HG02981 (cell line): ENCODE results near the gene MPI.
"Not testable (repeated sequence)": the region's sequence is repeated elsewhere in the genome, so short reads cannot be mapped to it uniquely, and the experiment has no call there.

Source experiments
- ATAC-seq: cut with Tn5 transposase; IDR thresholded peaks from one replicate; pipeline ENCODE4 v1.9.1; 2021; ENCODE audit warnings: mild to moderate bottlenecking, moderate library complexity; ENCODE audit not compliant: unreplicated experiment

MPI gene

DNA sequence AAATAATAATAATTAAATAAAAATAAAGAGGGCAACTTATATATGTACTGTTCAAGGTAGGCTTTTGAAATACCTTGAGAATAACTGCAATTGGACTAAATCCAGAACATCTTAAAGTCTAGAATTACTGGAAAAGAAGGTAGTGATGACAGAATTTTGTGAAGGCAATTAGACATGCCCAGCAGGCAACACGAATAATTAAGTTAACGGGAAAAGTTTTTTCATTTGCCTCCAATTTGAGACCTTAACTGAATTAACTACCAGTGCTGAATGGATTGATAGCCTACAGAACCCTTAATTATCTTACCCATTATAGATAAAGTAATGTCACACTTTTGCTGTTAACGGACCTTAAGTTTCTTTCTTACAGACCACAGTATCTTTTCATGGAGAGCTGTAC, 34.7 kb downstream of the MPI start:
- ATAC-seq = no peak

DNA sequence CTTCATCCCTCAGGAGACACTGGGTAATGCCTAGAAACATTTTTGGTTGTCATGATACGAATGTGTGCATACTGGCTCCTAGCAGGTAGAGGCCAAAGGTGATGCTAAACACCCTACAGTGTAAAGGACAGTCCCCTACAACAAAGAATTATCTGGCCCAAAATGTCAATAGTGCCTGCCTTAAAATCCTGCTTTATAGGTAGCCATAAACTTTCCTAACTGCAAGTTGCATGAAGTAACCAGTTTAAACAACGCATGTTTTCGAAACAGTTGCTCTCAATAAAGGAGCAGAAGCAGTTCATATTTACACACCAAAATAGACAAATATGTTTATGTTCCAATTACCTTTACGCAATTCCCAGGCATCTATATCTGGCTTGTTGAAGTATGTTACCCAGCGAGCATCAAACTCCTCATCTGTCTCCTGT, 38.9 kb downstream of the MPI start:
- no peak for ATAC-seq

DNA sequence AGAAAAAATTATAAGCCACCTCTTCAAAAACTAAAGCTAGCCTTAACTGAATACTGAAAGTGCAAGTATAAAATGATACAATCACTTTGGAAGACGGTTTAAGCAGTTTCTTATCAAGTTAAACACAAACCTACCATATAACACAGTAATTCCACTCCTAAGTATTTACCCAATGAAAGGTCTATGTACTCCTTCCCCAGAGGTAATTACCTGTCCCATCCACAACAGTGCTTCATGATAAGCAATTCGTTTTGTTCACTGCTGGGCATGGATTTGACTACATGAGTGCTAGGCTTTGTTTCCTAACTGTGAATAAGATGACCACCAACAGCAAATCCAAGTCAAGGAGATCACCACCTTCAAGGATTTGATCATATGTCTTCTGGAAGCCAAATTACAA, 43.7 kb downstream of the MPI start:
- no peak for ATAC-seq

DNA sequence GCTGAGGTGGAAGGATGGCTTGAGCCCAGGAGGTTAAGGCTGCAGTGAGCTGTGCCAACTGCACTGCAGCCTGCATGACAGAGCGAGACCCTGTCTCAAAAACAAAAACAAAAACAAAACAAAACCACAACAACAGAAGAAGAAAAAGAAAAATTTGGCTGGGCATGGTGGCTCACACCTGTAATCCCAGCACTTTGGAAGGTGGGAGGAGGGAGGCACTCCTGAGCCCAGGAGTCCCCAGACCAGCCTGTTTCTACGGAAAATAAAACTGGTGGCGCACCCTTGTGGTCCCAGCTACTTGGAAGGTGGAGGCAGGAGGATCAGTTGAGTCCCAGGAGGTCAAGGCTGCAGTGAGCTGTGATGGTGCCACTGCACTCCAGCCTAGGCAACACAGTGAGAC, 45.4 kb downstream of the MPI start:
- not testable (repeated sequence) for ATAC-seq

DNA sequence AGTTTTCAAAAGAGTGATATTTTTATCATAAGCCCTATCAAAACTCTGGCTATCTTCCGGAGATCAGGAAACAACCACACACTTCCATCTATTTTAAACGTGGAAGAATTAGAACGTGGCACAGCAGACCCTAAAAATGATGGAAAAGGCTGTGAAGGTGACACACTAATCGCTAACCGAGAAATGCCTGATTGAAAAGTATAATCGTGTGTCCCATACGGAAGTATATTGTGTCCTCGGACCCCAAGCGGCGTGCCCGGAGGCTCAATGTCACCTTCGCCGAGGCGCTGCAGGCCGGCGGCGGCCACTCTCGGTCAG, 47.4 kb downstream of the MPI start:
- ATAC-seq = no peak

DNA sequence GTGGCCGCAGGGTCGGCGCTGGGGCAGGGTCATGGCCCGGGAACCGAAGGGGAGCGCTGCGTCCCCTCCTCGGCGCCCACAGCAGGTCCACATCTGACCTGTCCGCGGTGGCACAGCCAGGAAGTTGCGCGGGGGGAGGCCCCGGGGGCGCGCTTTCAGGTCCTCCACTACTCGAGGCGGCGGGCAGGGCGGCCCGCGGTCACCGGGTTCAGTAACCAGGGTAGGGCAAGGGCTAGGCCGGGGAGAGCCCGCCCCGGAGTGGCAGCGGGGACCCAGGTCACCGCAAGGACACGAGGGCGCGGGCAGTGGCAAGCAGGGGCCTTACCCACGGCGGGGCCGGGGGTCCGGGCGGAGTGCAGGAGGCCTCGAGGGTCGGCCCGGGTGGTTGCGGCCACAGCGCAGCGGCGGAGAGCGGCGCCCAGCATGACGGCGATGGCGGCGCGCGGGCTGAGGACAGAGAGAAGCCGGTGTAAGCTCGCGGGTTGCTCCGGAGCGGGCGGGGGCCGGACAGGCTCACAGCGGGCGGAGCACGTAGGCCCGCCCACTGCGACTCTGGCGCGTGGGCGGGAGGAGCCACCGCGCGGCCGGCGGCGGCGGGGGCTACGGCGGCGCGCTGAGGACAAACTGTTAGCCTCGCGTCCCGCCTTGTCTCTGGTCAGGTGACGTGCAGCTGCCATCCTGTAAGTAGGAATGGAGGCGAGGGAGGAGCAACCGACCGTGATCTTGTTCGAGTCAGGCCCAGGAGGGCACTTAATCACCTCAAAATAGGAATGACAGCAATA, 47.9 kb downstream of the MPI start, which contains the start of gene COX5A:
Gene COX5A, minus strand, starts transcription at position 484 of the 782 bp plus-strand sequence. Its CDS starts 59 bp downstream, at position 425.
- ATAC-seq = peak; percentile 89

DNA sequence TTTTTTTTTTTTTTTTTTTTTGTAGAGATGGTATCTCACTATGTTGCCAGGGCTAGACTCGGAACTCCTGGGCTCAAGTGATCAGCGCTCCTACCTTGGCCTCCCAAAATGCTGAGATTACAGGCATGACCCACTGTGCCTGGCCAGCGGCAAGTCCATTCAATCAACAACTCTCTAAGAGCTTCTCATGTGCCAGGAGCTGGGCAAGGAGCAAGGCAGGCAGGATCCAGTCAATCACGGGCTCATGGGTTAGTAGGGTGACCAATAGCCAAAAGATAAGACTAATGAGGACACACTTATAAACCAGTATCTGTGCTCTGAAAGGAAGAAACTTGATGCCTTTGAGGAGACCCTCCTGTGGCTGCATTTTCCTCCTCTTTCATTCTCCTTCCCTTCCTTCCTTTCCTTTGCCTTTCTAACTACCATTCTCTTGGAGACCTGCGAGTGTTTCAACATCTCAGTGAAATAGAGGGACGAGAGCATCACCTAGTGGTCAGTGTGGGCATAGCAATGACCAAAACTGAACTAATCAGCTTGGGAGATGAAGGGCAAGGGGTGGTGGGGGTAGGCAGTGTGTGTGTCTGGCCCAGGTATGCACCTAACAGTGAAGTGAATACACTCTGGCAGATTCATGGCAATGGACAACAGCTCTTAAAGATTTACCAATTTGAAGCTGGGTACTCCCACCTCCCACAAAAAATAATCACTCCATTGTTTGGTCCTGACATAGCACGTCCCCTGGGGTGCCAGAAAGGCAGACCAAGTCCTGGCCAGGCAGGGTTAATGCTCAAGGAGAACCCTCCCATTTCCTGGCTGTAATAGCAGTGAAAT, 60.5 kb downstream of the MPI start:
- ATAC-seq = no peak

DNA sequence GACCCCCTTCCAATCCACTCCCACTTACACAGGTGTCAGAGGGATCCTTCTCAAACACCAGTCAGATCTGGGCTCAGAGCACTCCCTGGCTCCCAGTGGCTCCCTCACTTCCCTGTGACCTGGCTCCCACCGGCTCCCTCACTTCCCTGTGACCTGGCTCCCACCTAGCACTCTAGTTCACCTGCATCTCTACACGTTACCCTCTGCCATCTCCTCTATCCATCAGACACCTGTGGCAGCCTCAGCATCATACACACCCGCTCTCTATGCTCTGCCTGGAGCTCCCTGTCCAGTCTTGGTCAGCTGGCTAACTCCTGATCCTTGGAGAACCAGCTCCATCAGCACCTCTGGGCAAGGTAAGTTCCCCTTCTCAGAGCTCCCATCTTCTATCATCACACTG, 61.2 kb downstream of the MPI start:
- no peak for ATAC-seq
